HUES48 (cell line): Measurements from ENCODE around the gene CTCF.

Source experiments
- H3K27ac ChIP-seq: one replicate; pipeline ENCODE4 v1.7.0; 2013; ENCODE audit warnings: low read depth, low read length, inconsistent platforms
- H3K27me3 ChIP-seq: 2 replicates; pipeline ENCODE4 v1.6.1; 2013; ENCODE audit warnings: mild to moderate bottlenecking, low read length; ENCODE audit not compliant: control insufficient read depth, insufficient read depth
- H3K36me3 ChIP-seq: 2 replicates; pipeline ENCODE4 v1.6.1; 2013; ENCODE audit warnings: low read length; ENCODE audit not compliant: control insufficient read depth, insufficient read depth
- H3K4me1 ChIP-seq: 2 replicates; pipeline ENCODE4 v1.6.1; 2013; ENCODE audit warnings: mild to moderate bottlenecking, low read length; ENCODE audit not compliant: control insufficient read depth, insufficient read depth
- H3K4me3 ChIP-seq: 2 replicates; pipeline ENCODE4 v1.5.1; 2013; ENCODE audit warnings: mild to moderate bottlenecking, low read depth, low read length
- H3K9ac ChIP-seq: 2 replicates; pipeline ENCODE4 v1.6.1; 2013; ENCODE audit warnings: mild to moderate bottlenecking, low read depth, low read length, moderate library complexity
- H3K9me3 ChIP-seq: 2 replicates; pipeline ENCODE4 v1.6.1; 2013; ENCODE audit warnings: low read length; ENCODE audit not compliant: control insufficient read depth, insufficient read depth

Gene CTCF

DNA sequence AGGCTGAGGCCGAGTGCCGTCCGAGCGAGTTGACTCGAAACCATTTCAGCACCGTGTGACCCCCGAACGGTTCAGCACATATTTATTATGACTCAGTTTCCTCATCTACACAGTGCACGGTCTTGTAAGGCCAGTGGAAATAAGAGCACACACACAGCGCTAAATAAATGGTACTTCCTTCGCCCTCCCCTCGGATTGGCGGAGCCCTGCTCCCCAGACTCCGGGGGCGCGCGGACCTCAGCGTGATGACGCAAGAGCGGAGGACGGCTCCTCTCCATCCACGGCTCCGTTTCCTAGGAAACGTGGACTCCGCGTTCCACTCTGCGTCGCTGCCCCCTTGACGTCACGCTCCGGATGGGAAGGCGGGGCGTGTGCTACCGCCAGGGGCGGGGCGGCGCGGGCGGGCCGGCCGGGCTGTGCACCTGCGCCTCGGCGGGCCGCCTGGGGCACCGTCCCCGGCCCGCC, 98.3 kb downstream of the CTCF start, which contains the start of gene PARD6A:
PARD6A (plus strand) TSS at position 397 of the 465 bp plus-strand sequence. CDS start 79 bp downstream, outside the sequence.
- Histone ChIP-seq H3K27ac (peak within 1 kb of the TSS; percentile 89), H3K4me1 (0 out of 2 replicates have a peak, but pooled peaks cover 3% of the 10 kb centered on the region), H3K36me3 (peaks cover 19% of the 10 kb centered on the region), H3K4me3 (peak within 1 kb of the TSS; percentile 88), H3K9me3 (no peaks in the 10 kb centered on the region), H3K9ac (peak within 1 kb of the TSS; percentile 44), H3K27me3 (0 out of 2 replicates have a peak, but pooled peaks cover 2% of the 10 kb centered on the region)

DNA sequence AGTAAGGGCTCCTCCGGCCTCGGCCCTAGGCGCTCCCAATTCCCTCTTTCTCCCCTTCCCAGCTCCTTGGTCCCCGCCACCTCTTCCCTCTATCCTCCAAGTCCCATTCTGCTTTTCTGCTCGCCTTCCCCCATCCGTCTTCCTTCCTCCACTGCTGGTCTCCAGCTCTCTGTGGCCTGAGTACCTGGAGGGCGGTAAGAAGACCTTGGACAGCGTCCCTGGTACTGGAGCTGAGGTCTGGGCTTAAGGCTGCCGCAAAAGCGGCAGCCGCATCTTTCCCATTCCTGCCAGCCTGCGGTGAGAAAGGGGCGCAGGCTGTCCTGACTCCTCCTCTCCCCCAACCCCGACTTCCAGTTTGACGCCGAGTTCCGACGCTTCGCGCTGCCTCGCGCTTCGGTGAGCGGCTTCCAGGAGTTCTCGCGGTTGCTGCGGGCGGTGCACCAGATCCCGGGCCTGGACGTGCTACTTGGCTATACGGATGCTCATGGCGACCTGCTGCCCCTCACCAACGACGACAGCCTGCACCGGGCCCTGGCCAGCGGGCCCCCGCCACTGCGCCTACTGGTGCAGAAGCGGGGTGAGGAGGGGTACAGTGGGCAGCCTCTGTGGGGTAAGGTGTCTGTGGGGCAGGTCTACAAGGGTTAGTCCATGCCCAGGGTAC, 98.9 kb downstream of the CTCF start:
- H3K4me1 ChIP-seq = 0 out of 2 replicates have a peak, but pooled peaks cover 3% of the 10 kb centered on the region
- no peak overlapping the region; the same call in 1 of the 2 replicates for H3K9ac ChIP-seq
- peak overlapping the region; percentile 88 for H3K4me3 ChIP-seq
- H3K27me3 ChIP-seq = 0 out of 2 replicates have a peak, but pooled peaks cover 3% of the 10 kb centered on the region
- no peaks in the 10 kb centered on the region for H3K9me3 ChIP-seq
- peaks cover 19% of the 10 kb centered on the region for H3K36me3 ChIP-seq
- peak overlapping the region; percentile 55 for H3K27ac ChIP-seq

DNA sequence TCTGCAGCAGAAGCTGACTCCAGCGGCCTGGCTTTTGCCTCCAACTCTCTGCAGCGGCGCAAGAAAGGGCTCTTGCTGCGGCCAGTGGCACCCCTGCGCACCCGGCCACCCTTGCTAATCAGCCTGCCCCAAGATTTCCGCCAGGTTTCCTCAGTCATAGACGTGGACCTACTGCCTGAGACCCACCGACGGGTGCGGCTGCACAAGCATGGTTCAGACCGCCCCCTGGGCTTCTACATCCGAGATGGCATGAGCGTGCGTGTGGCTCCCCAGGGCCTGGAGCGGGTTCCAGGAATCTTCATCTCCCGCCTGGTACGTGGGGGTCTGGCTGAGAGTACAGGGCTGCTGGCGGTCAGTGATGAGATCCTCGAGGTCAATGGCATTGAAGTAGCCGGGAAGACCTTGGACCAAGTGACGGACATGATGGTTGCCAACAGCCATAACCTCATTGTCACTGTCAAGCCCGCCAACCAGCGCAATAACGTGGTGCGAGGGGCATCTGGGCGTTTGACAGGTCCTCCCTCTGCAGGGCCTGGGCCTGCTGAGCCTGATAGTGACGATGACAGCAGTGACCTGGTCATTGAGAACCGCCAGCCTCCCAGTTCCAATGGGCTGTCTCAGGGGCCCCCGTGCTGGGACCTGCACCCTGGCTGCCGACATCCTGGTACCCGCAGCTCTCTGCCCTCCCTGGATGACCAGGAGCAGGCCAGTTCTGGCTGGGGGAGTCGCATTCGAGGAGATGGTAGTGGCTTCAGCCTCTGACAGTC, 99.7 kb downstream of the CTCF start:
- peaks cover 5% of the 10 kb centered on the region; the same call in 1 of the 2 replicates for H3K4me1 ChIP-seq
- H3K27ac ChIP-seq = no peak overlapping the region
- no peaks in the 10 kb centered on the region for H3K9me3 ChIP-seq
- H3K4me3 ChIP-seq = peak overlapping the region; percentile 88
- no peak overlapping the region; the same call in 1 of the 2 replicates for H3K9ac ChIP-seq
- H3K27me3 ChIP-seq = peaks cover 5% of the 10 kb centered on the region
- H3K36me3 ChIP-seq = peaks cover 14% of the 10 kb centered on the region

- Histone ChIP-seq H3K9me3 (no peaks in the 10 kb centered on the region), H3K27ac (no peak overlapping the region), H3K36me3 (peaks cover 11% of the 10 kb centered on the region), H3K4me3 (no peak overlapping the region), H3K4me1 (peaks cover 10% of the 10 kb centered on the region; the same call in 1 of the 2 replicates), H3K27me3 (peaks cover 10% of the 10 kb centered on the region), H3K9ac (no peak overlapping the region)
Measured at GRCh38 chr16:67662653-67663010, 100.3 kb downstream of the CTCF start.

DNA sequence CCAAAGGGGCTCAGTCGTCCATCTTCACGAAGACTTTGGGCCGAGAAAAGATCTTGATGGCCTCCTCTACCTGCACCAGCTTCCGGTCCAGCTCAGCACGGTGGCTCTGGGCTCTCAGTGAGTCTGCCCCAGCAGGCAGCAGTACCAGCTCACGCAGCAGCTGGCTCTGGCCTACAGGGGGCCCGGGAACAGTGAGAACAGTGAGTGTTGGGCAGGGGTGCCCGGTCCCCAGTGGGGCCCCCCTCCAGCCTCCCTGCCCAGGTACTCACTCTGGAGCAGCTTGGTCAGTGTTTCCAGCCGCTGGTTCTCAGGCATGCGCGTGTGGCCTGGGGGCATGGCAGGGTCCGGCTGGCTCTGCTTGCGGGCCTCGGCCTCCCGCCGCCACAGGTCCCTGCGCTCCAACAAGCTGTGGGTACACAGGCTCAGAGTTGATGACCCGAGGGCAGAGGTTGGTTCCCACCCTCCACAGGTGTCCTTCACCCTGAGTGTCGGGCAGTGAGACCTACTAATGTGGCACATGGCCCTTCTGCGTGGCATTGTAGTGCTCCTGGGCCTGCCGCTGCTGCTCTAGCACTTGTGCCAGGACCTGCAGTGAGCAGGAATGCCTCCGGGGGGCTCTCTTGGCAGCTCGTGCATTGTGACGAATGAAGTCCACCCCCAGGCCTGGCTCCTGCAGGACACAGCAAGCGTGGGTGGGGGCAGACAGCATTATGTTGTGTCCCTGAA, 101.0 kb downstream of the CTCF start:
- peaks cover 10% of the 10 kb centered on the region for H3K27me3 ChIP-seq
- H3K36me3 ChIP-seq = peaks cover 4% of the 10 kb centered on the region
- H3K9me3 ChIP-seq = no peaks in the 10 kb centered on the region
- no peak overlapping the region for H3K4me3 ChIP-seq
- H3K9ac ChIP-seq = no peak overlapping the region
- peaks cover 12% of the 10 kb centered on the region; the same call in 1 of the 2 replicates for H3K4me1 ChIP-seq
- no peak overlapping the region for H3K27ac ChIP-seq

DNA sequence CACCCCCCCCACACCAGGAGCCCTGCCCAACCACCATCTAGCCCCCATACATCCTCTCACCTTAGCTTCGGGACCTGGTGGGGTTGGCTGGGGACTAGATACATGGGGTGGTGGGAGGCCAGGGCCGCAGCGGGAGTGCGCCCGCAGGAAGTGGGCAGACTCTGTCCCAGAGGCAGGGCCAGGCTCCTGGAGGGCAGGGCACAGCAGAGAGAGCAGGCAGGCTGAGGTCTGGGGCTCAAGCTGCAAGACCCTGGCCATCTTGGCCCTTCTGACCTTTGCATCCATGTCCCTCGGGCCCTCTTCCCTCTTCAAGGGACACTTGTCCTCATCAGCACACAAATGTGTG, 101.5 kb downstream of the CTCF start:
- no peaks in the 10 kb centered on the region for H3K9me3 ChIP-seq
- H3K27me3 ChIP-seq = peaks cover 10% of the 10 kb centered on the region
- no peak overlapping the region for H3K4me3 ChIP-seq
- no peak overlapping the region for H3K9ac ChIP-seq
- peaks cover 12% of the 10 kb centered on the region; the same call in 1 of the 2 replicates for H3K4me1 ChIP-seq
- no peaks in the 10 kb centered on the region; the same call in 1 of the 2 replicates for H3K36me3 ChIP-seq
- H3K27ac ChIP-seq = no peak overlapping the region

DNA sequence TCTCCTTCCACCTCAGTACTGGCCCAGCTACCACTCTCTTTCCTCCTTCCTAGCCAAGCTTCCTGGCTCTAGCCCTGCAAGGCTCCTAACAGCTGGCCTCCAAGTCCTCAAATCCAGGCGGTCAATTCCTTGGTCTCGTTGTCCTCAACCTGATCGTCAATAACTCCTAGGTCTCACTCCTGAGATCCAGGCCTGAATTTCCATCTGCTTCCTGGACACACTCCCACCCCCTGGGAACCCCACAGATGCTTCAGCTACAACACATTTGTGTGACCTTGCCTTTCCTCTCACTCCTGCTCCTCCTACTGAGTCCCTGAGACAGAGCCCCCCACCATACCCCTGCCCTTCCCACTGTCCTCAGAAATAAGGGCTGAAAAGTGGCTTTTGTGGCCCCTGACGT, 101.9 kb downstream of the CTCF start:
- Histone ChIP-seq H3K9me3 (no peaks in the 10 kb centered on the region), H3K4me1 (peaks cover 12% of the 10 kb centered on the region; the same call in 1 of the 2 replicates), H3K27me3 (peaks cover 10% of the 10 kb centered on the region), H3K4me3 (no peak overlapping the region), H3K9ac (no peak overlapping the region), H3K36me3 (no peaks in the 10 kb centered on the region; the same call in 1 of the 2 replicates), H3K27ac (no peak overlapping the region)

- Histone ChIP-seq H3K4me3 (no peak overlapping the region), H3K36me3 (no peaks in the 10 kb centered on the region; the same call in 1 of the 2 replicates), H3K9ac (no peak overlapping the region), H3K4me1 (peaks cover 12% of the 10 kb centered on the region; the same call in 1 of the 2 replicates), H3K27ac (no peak overlapping the region), H3K9me3 (no peaks in the 10 kb centered on the region), H3K27me3 (peaks cover 10% of the 10 kb centered on the region)
Measured at GRCh38 chr16:67664871-67665270, 102.5 kb downstream of the CTCF start.

DNA sequence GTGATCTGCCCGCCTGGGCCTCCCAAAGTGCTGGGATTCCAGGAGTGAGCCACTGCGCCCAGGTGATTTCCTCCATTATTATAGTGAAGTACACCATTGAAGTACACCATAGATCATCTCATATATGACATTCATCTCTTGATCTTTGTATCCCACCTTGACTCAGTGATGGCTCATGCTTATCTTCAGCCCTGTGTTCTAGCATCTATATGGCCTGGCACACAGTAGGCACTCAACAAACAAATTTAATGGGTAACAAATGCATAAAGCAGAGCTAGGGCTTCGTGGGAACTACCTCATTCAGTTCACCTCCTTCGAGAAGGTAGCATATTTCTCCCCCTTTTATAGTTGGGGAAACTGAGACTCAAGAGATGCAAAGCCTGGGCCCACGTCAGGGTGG, 103.3 kb downstream of the CTCF start:
- peaks cover 12% of the 10 kb centered on the region; the same call in 1 of the 2 replicates for H3K4me1 ChIP-seq
- H3K9me3 ChIP-seq = no peaks in the 10 kb centered on the region
- H3K36me3 ChIP-seq = no peaks in the 10 kb centered on the region; the same call in 1 of the 2 replicates
- peaks cover 10% of the 10 kb centered on the region for H3K27me3 ChIP-seq
- H3K9ac ChIP-seq = no peak overlapping the region
- H3K27ac ChIP-seq = no peak overlapping the region
- H3K4me3 ChIP-seq = peak overlapping the region; percentile 64

DNA sequence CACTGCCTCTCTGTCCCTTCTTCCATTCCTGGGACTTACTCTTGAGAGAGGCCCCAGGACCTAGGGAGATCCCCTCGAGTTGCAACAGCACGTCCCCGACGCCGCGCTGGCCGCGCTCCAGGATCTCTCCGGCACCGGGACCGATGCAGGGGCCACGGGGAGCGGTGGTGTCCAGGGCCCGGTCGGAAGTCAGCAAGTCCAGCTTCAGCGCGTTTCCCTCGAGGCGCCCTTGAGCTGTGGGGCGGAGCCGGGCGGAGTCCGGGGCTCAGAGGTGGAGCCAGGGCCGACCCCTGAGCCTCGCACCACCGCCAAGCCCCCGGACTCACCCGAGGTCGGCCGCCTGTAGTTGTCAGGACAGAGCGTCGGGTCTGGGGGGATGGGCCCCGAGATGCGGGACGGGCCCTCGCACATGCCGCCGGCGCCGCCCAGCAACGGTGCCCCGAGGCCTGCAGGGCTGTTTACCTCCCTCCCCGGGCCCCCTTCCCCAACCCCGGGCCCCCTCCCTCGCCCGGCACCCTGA, 103.8 kb downstream of the CTCF start:
- peak overlapping the region; percentile 64 for H3K4me3 ChIP-seq
- no peak overlapping the region for H3K9ac ChIP-seq
- H3K9me3 ChIP-seq = no peaks in the 10 kb centered on the region
- H3K27me3 ChIP-seq = peaks cover 10% of the 10 kb centered on the region
- H3K27ac ChIP-seq = no peak overlapping the region
- H3K4me1 ChIP-seq = peaks cover 12% of the 10 kb centered on the region; the same call in 1 of the 2 replicates
- H3K36me3 ChIP-seq = no peaks in the 10 kb centered on the region; the same call in 1 of the 2 replicates
